Thyroid gland (tissue), 4 donors: ENCODE data around the gene LDB2.

Experiments used
- CTCF ChIP-seq, 6 experiments: fragments of 200-600 bp in 3 of 6; fragments of 450-650 bp in 3 of 6; sonication (generic) in 3 of 6; IDR thresholded peaks; one replicate each; pipeline ENCODE4 v1.5.1; 2016 to 2019; ENCODE audit warnings: antibody characterized with exemption in 6 of 6, mild to moderate bottlenecking in 2 of 6, inconsistent platforms in 1 of 6, moderate library complexity in 1 of 6
- POLR2A ChIP-seq, 2 donors: fragments of 450-650 bp; IDR thresholded peaks; one replicate each; pipeline ENCODE4 v1.6.1; 2017; ENCODE audit warnings: antibody characterized with exemption in 2 of 2, mild to moderate bottlenecking in 2 of 2, moderate library complexity in 1 of 2

GRCh38 chr4:16661813-16662212, 236.6 kb downstream of the LDB2 start:
- TF ChIP-seq CTCF (IDR thresholded peaks at IDR 0.05) (no peak), POLR2A (IDR thresholded peaks at IDR 0.05) (no peak)
